Thymus (tissue), 11 donors: Measurements from ENCODE around the gene SLC38A11. TPM values are rescaled to one million over a fixed set of nuclear protein-coding genes. Genes with fewer than 3 reads are reported as not detected.

ENCODE experiments used
- DNase-seq, 9 donors: peaks; one replicate each; pipeline ENCODE4 v3.0.0-alpha.2; 2013; ENCODE audit warnings: low spot score in 9 of 9, low read depth in 6 of 9, missing footprints in 1 of 9
- H3K27ac ChIP-seq, 2 donors: one replicate each; pipeline ENCODE4 v1.5.1; 2013; ENCODE audit warnings: control low read depth in 1 of 2, low read depth in 1 of 2, low read length in 1 of 2, mild to moderate bottlenecking in 1 of 2, moderate library complexity in 1 of 2
- H3K27me3 ChIP-seq, 2 donors: one replicate each; pipeline ENCODE4 v1.5.1; 2013; ENCODE audit warnings: low read length in 1 of 2; ENCODE audit not compliant: control insufficient read depth in 2 of 2, insufficient read depth in 1 of 2
- H3K36me3 ChIP-seq, 2 donors: one replicate each; pipeline ENCODE4 v1.5.1; 2013; ENCODE audit warnings: low read length in 1 of 2, mild to moderate bottlenecking in 1 of 2, moderate library complexity in 1 of 2; ENCODE audit not compliant: control insufficient read depth in 2 of 2, insufficient read depth in 2 of 2
- H3K4me1 ChIP-seq, 2 donors: one replicate each; pipeline ENCODE4 v1.5.1; 2013; ENCODE audit warnings: low read length in 2 of 2; ENCODE audit not compliant: control insufficient read depth in 2 of 2, insufficient read depth in 2 of 2
- H3K4me3 ChIP-seq, 2 donors: one replicate each; pipeline ENCODE4 v1.5.1; 2013; ENCODE audit warnings: low read length in 2 of 2, control low read depth in 1 of 2, mild to moderate bottlenecking in 1 of 2
- H3K9me3 ChIP-seq, 2 donors: one replicate each; pipeline ENCODE4 v1.5.1; 2013; ENCODE audit warnings: low read length in 1 of 2, mild to moderate bottlenecking in 1 of 2; ENCODE audit not compliant: control insufficient read depth in 2 of 2, insufficient read depth in 1 of 2
- WGBS: extraction: QIAGEN DNeasy Blood & Tissue Kit; methylation state at CpG from one replicate; pipeline ENCODE4 v1.1.7; 2013; 5-methylcytosine and 5-hydroxymethylcytosine counted together
- polyA plus RNA-seq: library from polyadenylated mRNA; stranded (reverse); fragments of 200-250 nt; gene quantifications from one replicate; pipeline ENCODE4 v1.2.3, GENCODE V29; 2013
- total RNA-seq: library from RNA; stranded (reverse); fragments of 120-200 nt; gene quantifications from one replicate; pipeline ENCODE4 v1.2.4, GENCODE V29; 2013
- donor health status: healthy.

The SLC38A11 gene
- total and polyA plus RNA-seq, 2 donors: 0.05 to 0.64 TPM

DNA sequence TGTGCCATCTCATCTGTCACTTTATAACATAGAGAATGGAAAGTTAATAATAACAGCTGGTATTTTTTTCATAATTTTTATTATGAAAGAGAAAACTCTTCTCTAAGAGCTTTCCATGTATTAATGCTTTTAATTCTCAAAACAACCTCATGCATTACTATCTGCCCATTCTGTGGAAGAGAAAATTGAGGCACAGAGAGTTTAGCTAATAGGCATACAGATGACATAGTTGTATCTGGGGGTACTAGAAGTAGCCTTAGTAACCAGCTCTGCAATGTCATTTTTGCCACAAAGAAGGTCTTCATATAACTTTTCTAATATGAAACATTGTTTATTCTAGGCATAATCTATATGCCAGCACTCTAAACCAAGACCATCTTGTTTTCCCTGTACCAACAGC is 77.4 kb downstream of the SLC38A11 start:
- Histone ChIP-seq H3K4me1 (no peaks in the 10 kb centered on the region), H3K27me3 (no peaks in the 10 kb centered on the region), H3K36me3 (no peaks in the 10 kb centered on the region), H3K4me3 (no peak overlapping the region), H3K27ac (no peak overlapping the region), H3K9me3 (no peaks in the 10 kb centered on the region)
- no peak for DNase-seq

DNA sequence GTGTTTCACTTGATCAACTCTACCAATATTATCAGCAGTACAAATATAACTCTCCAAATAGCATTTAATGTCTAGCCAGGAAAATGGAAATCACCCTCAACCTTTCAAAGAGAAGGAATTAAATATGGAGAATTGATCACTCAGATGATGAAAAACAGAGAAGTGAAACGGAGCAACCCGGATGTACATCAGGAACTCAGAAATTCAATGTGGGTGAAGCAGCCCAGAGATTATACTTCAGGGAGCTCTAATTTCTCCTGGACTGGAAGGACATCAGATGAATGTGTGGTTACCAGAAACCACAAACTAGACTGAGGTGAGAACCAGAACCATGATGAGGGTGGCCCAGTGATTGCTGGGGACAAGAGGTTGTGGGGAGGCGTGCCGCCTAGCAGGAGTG is 78.2 kb downstream of the SLC38A11 start:
- Histone ChIP-seq H3K9me3 (no peaks in the 10 kb centered on the region), H3K27me3 (no peaks in the 10 kb centered on the region), H3K4me1 (no peaks in the 10 kb centered on the region), H3K27ac (no peak overlapping the region), H3K4me3 (no peak overlapping the region), H3K36me3 (no peaks in the 10 kb centered on the region)
- no peak for DNase-seq
- 88% methylated on average over 4 of the region's 4 CpGs for WGBS

DNA sequence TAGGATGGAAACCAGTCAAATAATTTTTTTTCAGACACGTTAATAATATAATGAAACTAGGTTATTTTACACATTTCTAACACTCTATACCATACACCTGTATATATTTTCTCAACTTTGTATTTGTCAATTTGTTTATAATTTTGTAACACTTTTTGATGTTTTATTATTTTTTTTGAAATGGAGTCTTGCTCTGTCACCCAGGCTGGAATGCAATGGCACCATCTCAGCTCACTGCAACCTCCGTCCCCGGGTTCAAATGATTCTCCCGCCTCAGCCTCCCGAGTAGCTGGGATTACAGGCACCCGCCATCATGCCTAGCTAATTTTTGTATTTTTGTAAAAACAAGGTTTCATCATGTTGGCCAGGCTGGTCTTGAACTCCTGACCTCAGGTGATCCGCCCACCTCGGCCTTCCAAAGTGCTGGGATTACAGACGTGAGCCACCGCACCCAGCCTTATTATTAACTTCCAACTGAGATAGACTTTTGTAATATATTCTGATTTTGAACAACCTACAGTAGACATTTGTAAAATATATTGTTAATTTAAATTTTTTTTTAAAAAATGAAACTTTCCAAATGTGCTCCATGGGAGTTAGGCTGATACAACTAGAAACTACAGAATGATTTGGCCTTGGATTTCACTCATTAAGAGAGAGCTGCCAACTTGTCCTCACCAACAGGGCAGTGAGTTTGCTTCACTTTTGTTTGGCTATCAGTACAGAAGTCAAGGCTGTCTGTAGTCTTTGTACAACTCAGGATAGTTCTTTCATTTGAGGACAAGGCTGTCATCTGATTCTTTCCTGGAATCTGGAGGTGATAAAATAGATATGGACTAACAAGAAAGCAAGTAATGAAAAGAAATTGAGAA is 79.8 kb downstream of the SLC38A11 start:
- no peaks in the 10 kb centered on the region for H3K27me3 ChIP-seq
- no peak overlapping the region for H3K27ac ChIP-seq
- no peak for DNase-seq
- no peaks in the 10 kb centered on the region for H3K36me3 ChIP-seq
- WGBS: 98% methylated on average over 10 of the region's 10 CpGs
- no peaks in the 10 kb centered on the region for H3K4me1 ChIP-seq
- no peak overlapping the region for H3K4me3 ChIP-seq
- H3K9me3 ChIP-seq: no peaks in the 10 kb centered on the region

- WGBS: 88% methylated on average over 9 of the region's 9 CpGs
- no peaks in the 10 kb centered on the region for H3K9me3 ChIP-seq
- no peaks in the 10 kb centered on the region for H3K27me3 ChIP-seq
- no peak overlapping the region for H3K4me3 ChIP-seq
- no peaks in the 10 kb centered on the region for H3K36me3 ChIP-seq
- no peak for DNase-seq
- no peak overlapping the region for H3K27ac ChIP-seq
- H3K4me1 ChIP-seq: no peaks in the 10 kb centered on the region
These were observed 82.0 kb downstream of the SLC38A11 start for GRCh38 chr2:164873210-164873908.

- no peak for DNase-seq
- H3K27me3 ChIP-seq: no peaks in the 10 kb centered on the region
- H3K4me3 ChIP-seq: no peak overlapping the region
- no peaks in the 10 kb centered on the region for H3K9me3 ChIP-seq
- no peaks in the 10 kb centered on the region for H3K36me3 ChIP-seq
- no peaks in the 10 kb centered on the region for H3K4me1 ChIP-seq
- H3K27ac ChIP-seq: no peak overlapping the region
- WGBS: 98% methylated on average over 2 of the region's 2 CpGs
These were observed 83.9 kb downstream of the SLC38A11 start for GRCh38 chr2:164871404-164871803.

DNA sequence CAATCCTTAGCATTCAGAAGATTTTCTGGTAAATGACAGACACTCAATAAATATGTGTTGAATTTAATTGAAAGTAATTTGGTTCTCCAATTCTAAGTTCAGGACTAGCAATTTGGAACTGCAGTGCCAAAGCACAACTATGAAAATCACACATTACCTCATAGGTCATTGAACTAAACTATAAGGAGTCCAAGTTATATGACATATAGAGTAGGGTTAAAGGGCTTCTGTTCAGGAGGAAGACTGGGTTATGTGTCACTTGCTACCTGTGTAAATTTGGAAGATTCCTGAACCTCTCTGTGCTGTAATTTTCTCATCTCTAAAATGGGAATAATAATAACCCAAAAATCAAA is 85.9 kb downstream of the SLC38A11 start:
- no peak overlapping the region for H3K27ac ChIP-seq
- no peaks in the 10 kb centered on the region for H3K4me1 ChIP-seq
- no peaks in the 10 kb centered on the region for H3K36me3 ChIP-seq
- DNase-seq: no peak
- no peaks in the 10 kb centered on the region for H3K9me3 ChIP-seq
- H3K27me3 ChIP-seq: no peaks in the 10 kb centered on the region
- H3K4me3 ChIP-seq: no peak overlapping the region

DNA sequence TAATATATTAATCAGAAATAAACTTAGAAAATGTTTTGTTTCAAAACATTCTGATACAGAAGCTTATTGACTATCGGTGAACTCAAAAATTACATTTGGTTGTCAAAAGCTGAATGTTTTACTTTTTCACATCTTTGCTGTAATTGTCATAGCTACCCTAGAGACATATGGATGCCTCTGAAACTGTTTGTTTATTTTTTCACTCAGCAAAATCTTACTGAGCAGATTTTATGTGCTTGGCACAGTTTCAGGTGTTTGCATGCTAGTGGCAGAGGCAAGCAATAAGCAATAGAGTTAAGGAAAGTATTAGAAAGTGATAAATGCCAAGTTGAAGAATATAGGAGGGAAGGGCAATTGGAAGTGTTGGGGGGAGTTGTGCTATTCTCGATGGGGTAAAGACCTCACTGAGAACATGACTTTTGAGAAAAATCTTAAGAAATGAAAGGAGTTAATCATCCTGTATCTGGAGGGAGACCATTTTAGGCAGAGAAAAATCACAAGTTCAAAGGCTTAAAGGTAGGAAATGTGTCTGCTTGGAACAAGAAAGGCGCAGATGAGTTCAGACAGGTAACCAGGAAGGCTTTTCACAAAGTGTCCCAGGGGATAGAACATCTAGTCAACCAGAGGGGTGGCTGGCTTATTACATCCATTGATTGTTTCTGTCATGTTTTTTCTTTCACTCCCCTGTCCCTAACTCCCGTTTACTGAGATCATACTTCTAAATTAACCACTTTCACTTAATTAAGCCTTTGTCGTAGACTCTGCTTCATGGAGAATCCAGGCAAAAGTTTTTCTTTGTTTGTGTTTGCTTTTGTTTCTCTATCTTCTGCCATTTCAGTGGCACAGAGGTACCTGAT is 86.5 kb downstream of the SLC38A11 start:
- Histone ChIP-seq H3K4me1 (no peaks in the 10 kb centered on the region), H3K27ac (no peak overlapping the region), H3K4me3 (no peak overlapping the region), H3K9me3 (no peaks in the 10 kb centered on the region), H3K27me3 (no peaks in the 10 kb centered on the region), H3K36me3 (no peaks in the 10 kb centered on the region)
- 97% methylated on average over 5 of the region's 5 CpGs for WGBS
- DNase-seq: no peak

DNA sequence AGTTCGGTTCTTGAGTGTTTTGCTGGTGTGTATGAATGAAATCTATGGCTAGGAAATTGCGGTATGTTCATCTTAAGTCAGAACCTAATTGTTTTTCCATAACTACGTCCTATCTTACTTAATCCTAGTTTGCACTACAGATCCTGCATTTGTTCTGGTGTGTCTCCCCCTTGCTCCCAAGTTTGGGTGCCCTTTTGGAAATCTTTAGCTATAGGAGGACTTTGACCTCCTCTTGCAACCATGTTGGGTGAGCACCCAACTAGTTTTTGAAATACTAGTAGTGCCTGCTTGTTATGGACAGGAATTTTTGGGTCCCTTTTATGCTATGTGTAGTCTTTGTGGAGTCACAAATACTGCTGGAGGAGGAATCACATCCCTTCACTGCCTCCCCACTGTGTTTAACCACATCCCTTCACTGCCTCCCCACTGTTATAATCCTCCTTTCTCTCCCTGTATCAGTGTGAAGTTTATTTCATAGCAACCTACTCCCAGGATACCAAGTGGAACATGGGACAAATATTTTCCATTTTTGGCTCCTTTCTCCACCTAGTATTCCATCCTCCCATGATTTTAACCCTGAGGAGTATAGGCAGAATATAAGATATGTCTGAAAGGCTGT is 87.4 kb downstream of the SLC38A11 start:
- Histone ChIP-seq H3K9me3 (no peaks in the 10 kb centered on the region), H3K4me3 (no peak overlapping the region), H3K27ac (no peak overlapping the region), H3K36me3 (no peaks in the 10 kb centered on the region), H3K27me3 (no peaks in the 10 kb centered on the region), H3K4me1 (no peaks in the 10 kb centered on the region)
- DNase-seq: no peak
- WGBS: 63% methylated on average over 3 of the region's 3 CpGs
